WTC11 (cell line): ENCODE data around the gene PIGV. TPM values are rescaled to one million over a fixed set of nuclear protein-coding genes. Genes with fewer than 3 reads are reported as not detected.

ENCODE experiments used
- ATAC-seq: fragments of 200-7000 bp; cut with Tn5 transposase; 2 replicates; pipeline ENCODE4 v1.10.0; 2021; ENCODE audit warnings: mild to moderate bottlenecking, moderate library complexity
- CTCF ChIA-PET: fragments of 300-600 bp; sonication (Branson Sonifier 250); formaldehyde crosslinking; loops from one replicate; lab custom pipeline; 2021; ENCODE audit warnings: antibody characterized with exemption; lab: Charles Lee
- POLR2A ChIA-PET: fragments of 350-600 bp; sonication (Branson Sonifier 250); formaldehyde crosslinking; loops from one replicate; lab custom pipeline; 2021; ENCODE audit warnings: antibody characterized with exemption; lab: Charles Lee
- DNase-seq: peaks from one replicate; pipeline ENCODE4 v3.0.0; 2021; ENCODE audit warnings: low spot score
- H3K27ac Mint-ChIP-seq: 2 replicates; pipeline ENCODE4 v1.8.0; 2021; ENCODE audit warnings: mixed read lengths
- H3K27me3 Mint-ChIP-seq: 2 replicates; pipeline ENCODE4 v1.8.0; 2021; ENCODE audit warnings: low read depth, mild to moderate bottlenecking, moderate library complexity, mixed read lengths
- H3K36me3 Mint-ChIP-seq: 2 replicates; pipeline ENCODE4 v1.8.0; 2021; ENCODE audit warnings: mixed read lengths
- H3K4me1 Mint-ChIP-seq: 2 replicates; pipeline ENCODE4 v1.8.0; 2022; ENCODE audit warnings: mixed read lengths
- H3K4me3 Mint-ChIP-seq: 2 replicates; pipeline ENCODE4 v1.8.0; 2021; ENCODE audit warnings: mild to moderate bottlenecking, moderate library complexity, mixed read lengths
- H3K9me3 Mint-ChIP-seq: 2 replicates; pipeline ENCODE4 v1.8.0; 2021; ENCODE audit warnings: mixed read lengths
- ATF1 ChIP-seq: sonication (generic); formaldehyde crosslinking; IDR thresholded peaks from 2 replicates; pipeline ENCODE4 v1.8.1; 2023; ENCODE audit warnings: mild to moderate bottlenecking, moderate library complexity, missing genetic modification reagents
- ATF3 ChIP-seq: sonication (generic); formaldehyde crosslinking; conservative IDR thresholded peaks from 2 replicates; pipeline ENCODE4 v1.8.1; 2022; ENCODE audit warnings: mild to moderate bottlenecking, missing genetic modification reagents
- CREB1 ChIP-seq: sonication (generic); formaldehyde crosslinking; IDR thresholded peaks from 2 replicates; pipeline ENCODE4 v1.8.0; 2023; ENCODE audit warnings: mild to moderate bottlenecking, missing genetic modification reagents
- CTCF ChIP-seq: fragments of 200-600 bp; IDR thresholded peaks from 2 replicates; pipeline ENCODE4 v1.8.0; 2022; ENCODE audit warnings: antibody characterized with exemption
- E2F1 ChIP-seq: sonication (generic); formaldehyde crosslinking; IDR thresholded peaks from 2 replicates; pipeline ENCODE4 v1.8.0; 2022; ENCODE audit warnings: mild to moderate bottlenecking, missing genetic modification reagents
- ERG ChIP-seq: fragments of 250-450 bp; sonication (Bioruptor Pico); IDR thresholded peaks from 2 replicates; pipeline ENCODE4 v1.8.0; 2021; ENCODE audit warnings: mild to moderate bottlenecking
- GABPB1 ChIP-seq: sonication (generic); formaldehyde crosslinking; IDR thresholded peaks from 2 replicates; pipeline ENCODE4 v1.8.1; 2023; ENCODE audit warnings: mild to moderate bottlenecking, missing genetic modification reagents
- JAZF1 ChIP-seq: fragments of 250-450 bp; sonication (Bioruptor Pico); IDR thresholded peaks from 2 replicates; pipeline ENCODE4 v1.9.0; 2021; ENCODE audit warnings: moderate library complexity, mild to moderate bottlenecking, inconsistent platforms
- PRDM15 ChIP-seq: sonication (generic); formaldehyde crosslinking; IDR thresholded peaks from 2 replicates; pipeline ENCODE4 v1.8.0; 2022; ENCODE audit warnings: missing genetic modification reagents
- SMAD3 ChIP-seq: sonication (generic); formaldehyde crosslinking; IDR thresholded peaks from 2 replicates; pipeline ENCODE4 v1.8.0; 2022; ENCODE audit warnings: missing genetic modification reagents, mild to moderate bottlenecking, borderline replicate concordance
- SOX15 ChIP-seq: fragments of 250-450 bp; sonication (Bioruptor Pico); IDR thresholded peaks from 2 replicates; pipeline ENCODE4 v1.9.0; 2021; ENCODE audit warnings: mild to moderate bottlenecking
- TEAD4 ChIP-seq: sonication (generic); formaldehyde crosslinking; IDR thresholded peaks from 2 replicates; pipeline ENCODE4 v1.8.0; 2022; ENCODE audit warnings: mild to moderate bottlenecking, missing genetic modification reagents
- ZMAT4 ChIP-seq: fragments of 250-450 bp; sonication (Bioruptor Pico); IDR thresholded peaks from 2 replicates; pipeline ENCODE4 v1.9.0; 2021; ENCODE audit warnings: mild to moderate bottlenecking
- ZNF281 ChIP-seq: sonication (generic); formaldehyde crosslinking; IDR thresholded peaks from 2 replicates; pipeline ENCODE4 v1.8.0; 2023; ENCODE audit warnings: mild to moderate bottlenecking, missing genetic modification reagents
- ZNF396 ChIP-seq: fragments of 250-450 bp; sonication (Bioruptor Pico); IDR thresholded peaks from 2 replicates; pipeline ENCODE4 v1.8.0; 2021; ENCODE audit warnings: mild to moderate bottlenecking, moderate library complexity, borderline replicate concordance
- ZNF423 ChIP-seq: fragments of 250-450 bp; sonication (Bioruptor Pico); IDR thresholded peaks from 2 replicates; pipeline ENCODE4 v2.1.2; 2022; ENCODE audit warnings: mild to moderate bottlenecking, moderate library complexity
- total RNA-seq: library from RNA; stranded (reverse); gene quantifications from 3 replicates; pipeline ENCODE4 v1.2.3, GENCODE V29; 2021

The PIGV gene
- total RNA-seq, 1 experiment from 2014 or later: 15.0 TPM

GRCh38 chr1:26838474-26839338 lies 51.0 kb downstream of the PIGV start (continued):
- TF ChIP-seq CTCF (no peak), E2F1 (CRISPR knock-in tag) (no peak), ZMAT4 (CRISPR knock-in tag) (no peak), ZNF281 (CRISPR knock-in tag) (no peak), JAZF1 (no peak)

GRCh38 chr1:26839339-26839722 lies 51.6 kb downstream of the PIGV start:
- Mint-ChIP-seq H3K27me3 (peaks cover 2% of the 10 kb centered on the region; the same call in 1 of the 2 replicates), H3K4me3 (no peak overlapping the region), H3K9me3 (no peaks in the 10 kb centered on the region), H3K36me3 (peaks cover 35% of the 10 kb centered on the region), H3K27ac (no peak overlapping the region), H3K4me1 (no peaks in the 10 kb centered on the region)
- TF ChIP-seq ATF3 (CRISPR knock-in tag) (no peak), ERG (CRISPR knock-in tag) (no peak), GABPB1 (CRISPR knock-in tag) (no peak)
- ATAC-seq (no peak), DNase-seq (no peak)
- ChIA-PET POLR2A (no interaction called here), CTCF (no interaction called here)

GRCh38 chr1:26839779-26840178 lies 52.0 kb downstream of the PIGV start:
- ChIA-PET POLR2A (no interaction called here), CTCF (no interaction called here)
- Mint-ChIP-seq H3K36me3 (peaks cover 31% of the 10 kb centered on the region), H3K4me3 (no peak overlapping the region), H3K9me3 (no peaks in the 10 kb centered on the region), H3K27ac (no peak overlapping the region), H3K4me1 (no peaks in the 10 kb centered on the region), H3K27me3 (peaks cover 2% of the 10 kb centered on the region; the same call in 1 of the 2 replicates)
- ATAC-seq: no peak
- DNase-seq: no peak
- TF ChIP-seq SOX15 (CRISPR knock-in tag) (no peak), ZNF396 (CRISPR knock-in tag) (no peak), ATF1 (CRISPR knock-in tag) (no peak), TEAD4 (CRISPR knock-in tag) (no peak), ZNF423 (CRISPR knock-in tag) (no peak), CREB1 (CRISPR knock-in tag) (no peak), E2F1 (CRISPR knock-in tag) (no peak), PRDM15 (no peak), SMAD3 (CRISPR knock-in tag) (no peak)
